IMR-90 (cell line): ENCODE results near the gene IFNLR1. TPM values are rescaled to one million over a fixed set of nuclear protein-coding genes. Genes with fewer than 3 reads are reported as not detected.

Experiments
- ATAC-seq: fragments of 200-7000 bp; cut with Tn5 transposase; 2 replicates; pipeline ENCODE4 v1.9.1; 2020; ENCODE audit warnings: low read depth, mild to moderate bottlenecking, moderate library complexity
- BruUV-seq: library from RNA; stranded (reverse); fragments of 400-500 nt; replicated peaks from 2 replicates; lab custom pipeline; 2021; lab: Mats Ljungman, UMichigan
- CTCF ChIA-PET: fragments of 300-600 bp; formaldehyde crosslinking; extraction: SDS; loops from one replicate; lab custom pipeline; 2021; ENCODE audit warnings: antibody characterized with exemption; lab: Yijun Ruan, JAX
- POLR2A ChIA-PET: fragments of 300-600 bp; sonication (Branson Sonifier 250); formaldehyde crosslinking; loops from one replicate; lab custom pipeline; 2022; ENCODE audit warnings: antibody characterized with exemption; ENCODE audit not compliant: unreplicated experiment; lab: Charles Lee
- DNase-seq: peaks from one replicate; pipeline ENCODE4 v3.0.0; 2013
- H2AFZ ChIP-seq: replicated peaks from 2 replicates; pipeline ENCODE3; 2013; ENCODE audit warnings: low read length, mild to moderate bottlenecking; ENCODE audit not compliant: poor library complexity
- H2AK5ac ChIP-seq: 2 replicates; pipeline ENCODE4 v1.6.1; 2013; ENCODE audit warnings: low read depth, low read length, inconsistent platforms
- H2AK9ac ChIP-seq: replicated peaks from 2 replicates; pipeline ENCODE3; 2013; ENCODE audit warnings: mild to moderate bottlenecking, low read depth, low read length, moderate library complexity; ENCODE audit not compliant: poor library complexity
- H2BK120ac ChIP-seq: 2 replicates; pipeline ENCODE4 v1.6.1; 2013; ENCODE audit warnings: low read depth, low read length, inconsistent platforms
- H2BK15ac ChIP-seq: 3 replicates; pipeline ENCODE4 v1.6.1; 2013; ENCODE audit warnings: low read depth, low read length, inconsistent platforms
- H2BK20ac ChIP-seq: 2 replicates; pipeline ENCODE4 v1.6.1; 2013; ENCODE audit warnings: low read depth, mild to moderate bottlenecking, inconsistent platforms, low read length, moderate library complexity
- H2BK5ac ChIP-seq: 2 replicates; pipeline ENCODE4 v1.6.1; 2013; ENCODE audit warnings: mild to moderate bottlenecking, low read depth, low read length, inconsistent platforms; ENCODE audit not compliant: poor library complexity, severe bottlenecking
- H3K14ac ChIP-seq: replicated peaks from 2 replicates; pipeline ENCODE4 v1.6.1; 2013; ENCODE audit warnings: low read depth, low read length, inconsistent platforms
- H3K18ac ChIP-seq: 2 replicates; pipeline ENCODE4 v1.6.1; 2013; ENCODE audit warnings: low read depth, low read length, control low read depth
- H3K23ac ChIP-seq: 2 replicates; pipeline ENCODE4 v1.6.1; 2013; ENCODE audit warnings: low read depth, low read length, inconsistent platforms
- H3K27ac ChIP-seq: 2 replicates; pipeline ENCODE4 v1.5.1; 2013; ENCODE audit warnings: mild to moderate bottlenecking, control low read depth, low read length; ENCODE audit not compliant: insufficient read depth
- H3K27me3 ChIP-seq: 2 replicates; pipeline ENCODE4 v1.6.1; 2013; ENCODE audit warnings: low read length; ENCODE audit not compliant: control insufficient read depth, insufficient read depth
- H3K36me3 ChIP-seq: 2 replicates; pipeline ENCODE4 v1.6.1; 2013; ENCODE audit warnings: low read length, mixed read lengths; ENCODE audit not compliant: control insufficient read depth, insufficient read depth
- H3K4ac ChIP-seq: 2 replicates; pipeline ENCODE4 v1.6.1; 2013; ENCODE audit warnings: low read depth, low read length, inconsistent platforms
- H3K4me1 ChIP-seq: 2 replicates; pipeline ENCODE4 v1.6.1; 2013; ENCODE audit warnings: low read length, mixed read lengths; ENCODE audit not compliant: control insufficient read depth, insufficient read depth
- H3K4me2 ChIP-seq: 2 replicates; pipeline ENCODE4 v1.6.1; 2013; ENCODE audit warnings: low read depth, mild to moderate bottlenecking, control low read depth, low read length, moderate library complexity
- H3K4me3 ChIP-seq: 2 replicates; pipeline ENCODE4 v1.5.1; 2013; ENCODE audit warnings: low read depth, mild to moderate bottlenecking, control low read depth, low read length, moderate library complexity; ENCODE audit not compliant: insufficient read depth
- H3K56ac ChIP-seq: 2 replicates; pipeline ENCODE4 v1.6.1; 2013; ENCODE audit warnings: low read length, inconsistent platforms; ENCODE audit not compliant: insufficient read depth; ENCODE audit errors: extremely low read depth
- H3K79me1 ChIP-seq, 2 experiments: 2 replicates each; pipeline ENCODE4 v1.6.1; 2013; ENCODE audit warnings: low read length in 2 of 2, inconsistent platforms in 1 of 2, low read depth in 1 of 2
- H3K9ac ChIP-seq: 2 replicates; pipeline ENCODE4 v1.6.1; 2013; ENCODE audit warnings: low read depth, low read length, control low read depth
- H3K9me1 ChIP-seq: 2 replicates; pipeline ENCODE4 v1.6.1; 2013; ENCODE audit warnings: low read length, inconsistent platforms; ENCODE audit not compliant: insufficient read depth
- H3K9me3 ChIP-seq: 2 replicates; pipeline ENCODE4 v1.6.1; 2013; ENCODE audit warnings: low read length; ENCODE audit not compliant: control insufficient read depth, insufficient read depth
- H4K20me1 ChIP-seq: 2 replicates; pipeline ENCODE4 v1.6.1; 2013; ENCODE audit warnings: low read length, inconsistent platforms; ENCODE audit not compliant: insufficient read depth
- H4K5ac ChIP-seq: 2 replicates; pipeline ENCODE4 v1.6.1; 2013; ENCODE audit warnings: mild to moderate bottlenecking, low read depth, low read length, control low read depth
- H4K8ac ChIP-seq, 2 experiments: 2 replicates each; pipeline ENCODE4 v1.6.1; 2013; ENCODE audit warnings: low read depth in 2 of 2, low read length in 2 of 2, control low read depth in 1 of 2, inconsistent platforms in 1 of 2
- H4K91ac ChIP-seq: 2 replicates; pipeline ENCODE4 v1.6.1; 2013; ENCODE audit warnings: low read depth, low read length, inconsistent platforms; ENCODE audit not compliant: insufficient read depth
- CEBPB ChIP-seq: IDR thresholded peaks from 2 replicates; pipeline ENCODE4 v1.6.1; 2012; ENCODE audit warnings: low read depth, low read length, improper control_type of control experiment
- CHD1 ChIP-seq: IDR thresholded peaks from 2 replicates; pipeline ENCODE4 v1.6.1; 2012; ENCODE audit warnings: low read depth, low read length, improper control_type of control experiment
- MAZ ChIP-seq: IDR thresholded peaks from 2 replicates; pipeline ENCODE4 v1.6.1; 2012; ENCODE audit warnings: low read depth, mild to moderate bottlenecking, low read length, improper control_type of control experiment, moderate library complexity, borderline replicate concordance
- NFE2L2 ChIP-seq: fragments of 150-350 bp; IDR thresholded peaks from 2 replicates; pipeline ENCODE4 v1.6.1; 2016; ENCODE audit warnings: low read depth, mild to moderate bottlenecking, low read length
- RAD21 ChIP-seq: IDR thresholded peaks from 2 replicates; pipeline ENCODE4 v1.6.1; 2012; ENCODE audit warnings: low read length, improper control_type of control experiment
- WGBS, 2 experiments: methylation state at CpG; one replicate each; pipeline versions ENCODE4 v1.1.5 to v1.1.7; 2013; ENCODE audit warnings: missing lambda C conversion rate in 2 of 2; ENCODE audit not compliant: insufficient read length in 1 of 2; ENCODE audit errors: extremely low coverage in 2 of 2; 5-methylcytosine and 5-hydroxymethylcytosine counted together
- dilution Hi-C: fragments of 300-500 bp; cut with HindIII; formaldehyde crosslinking; loops from one replicate; pipeline ENCODE4 v1.14.3; 2018; ENCODE audit warnings: low sequenced_read_pairs; ENCODE audit not compliant: unreplicated experiment
- in situ Hi-C: fragments of 300-500 bp; cut with MboI; formaldehyde crosslinking; loops from 3 replicates; pipeline ENCODE4 v1.14.3; 2019; ENCODE audit warnings: low sequenced_read_pairs, inconsistent platforms, mixed read lengths
- intact Hi-C: fragments of 100-400 bp; cut with micrococcal nuclease; formaldehyde crosslinking; loops from 2 replicates; pipeline ENCODE4 v1.10.0; 2022
- polyA plus RNA-seq, 3 experiments: library from polyadenylated mRNA; depleted of rRNA; stranded (reverse); fragments of >200 nt; gene quantifications; 2 replicates each; pipeline ENCODE4 v1.2.3, GENCODE V29; 2012; ENCODE audit warnings: low replicate concordance in 1 of 3
- total RNA-seq: library from RNA; depleted of rRNA; stranded (reverse); fragments of >200 nt; gene quantifications from 2 replicates; pipeline ENCODE4 v1.2.3, GENCODE V29; 2012

IFNLR1 gene
- total and polyA plus RNA-seq, 2 of the 4 experiments (the other 2 are of a cell fraction) = not detected

DNA sequence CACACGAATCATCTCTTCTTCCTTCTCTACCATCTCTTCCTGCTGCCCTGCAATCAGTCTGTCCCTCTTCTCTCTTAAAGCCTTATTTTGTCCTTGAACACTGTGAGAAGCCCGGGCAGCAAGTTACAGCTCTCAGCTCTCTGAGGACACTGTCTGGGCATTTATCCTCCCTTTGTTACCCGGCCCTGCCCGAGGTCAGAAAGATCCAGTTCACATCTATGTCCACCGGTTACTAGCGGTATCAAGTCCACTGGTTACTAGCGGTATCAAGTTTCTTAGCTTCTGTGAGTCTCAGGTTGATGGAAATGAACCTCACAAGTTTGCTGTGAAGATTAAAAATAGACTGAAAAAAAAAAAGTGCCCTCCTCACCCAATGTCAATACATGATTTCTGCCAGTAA, 18.8 kb downstream of the IFNLR1 start:
- Histone ChIP-seq H3K36me3 (no peaks in the 10 kb centered on the region), H2AK9ac (no peak overlapping the region), H4K5ac (no peak overlapping the region), H3K27ac (no peak overlapping the region), H3K56ac (no peak overlapping the region), H2AK5ac (no peak overlapping the region), H4K91ac (no peak overlapping the region), H3K23ac (no peak overlapping the region), H3K4me1 (no peaks in the 10 kb centered on the region), H3K9ac (no peak overlapping the region), H3K27me3 (peaks cover 46% of the 10 kb centered on the region), H2AFZ (no peak overlapping the region), H3K14ac (no peak overlapping the region), H2BK20ac (no peak overlapping the region), H4K8ac (no peak overlapping the region), H2BK5ac (no peak overlapping the region), H3K4me2 (no peak overlapping the region), H2BK120ac (no peak overlapping the region), H3K4me3 (no peak overlapping the region), H3K18ac (no peak overlapping the region), H3K9me3 (0 out of 2 replicates have a peak, but pooled peaks cover 2% of the 10 kb centered on the region), H3K79me1 (no peaks in the 10 kb centered on the region), H3K9me1 (no peaks in the 10 kb centered on the region; the same call in 1 of the 2 replicates), H3K4ac (no peak overlapping the region), H4K20me1 (no peaks in the 10 kb centered on the region), H2BK15ac (no peak overlapping the region)
- ATAC-seq (no peak), DNase-seq (no peak)
- intact Hi-C loops (no loop called here), dilution Hi-C loops (no loop called here), in situ Hi-C loops (no loop called here)
- CTCF ChIA-PET = no interaction called here
- TF ChIP-seq CHD1 (no peak), RAD21 (no peak), CEBPB (no peak), MAZ (no peak), NFE2L2 (no peak)
- POLR2A ChIA-PET = no interaction called here
- no TSS peak for BruUV-seq
- 70% methylated on average over 2 of the region's 7 CpGs; no CpG with 5 or more reads in 1 of the 2 experiments for WGBS, 2 experiments
